ENCODE data around the gene AMZ1.
A peak's percentile ranks its signal among the peaks of the same experiment; 100 is the strongest.

The AMZ1 gene

GRCh38 chr7:2684501-2684900, 3.5 kb upstream of the AMZ1 start:
- no CpG with 5 or more reads among the region's 11 CpGs for WGBS (ENCODE audit: extremely low coverage, insufficient coverage, insufficient read length)
- Histone ChIP-seq H3K79me2 (ENCODE audit: control insufficient read depth, insufficient read depth, low read length, poor library complexity) (peaks cover 3% of the 10 kb centered on the region), H3K36me3 (ENCODE audit: control insufficient read depth in 1 of 2, insufficient read depth in 2 of 2, low read length in 2 of 2) (no peaks in the 10 kb centered on the region), H3K27me3 (ENCODE audit: insufficient read depth, low read length) (peaks cover 22% of the 10 kb centered on the region), H3K4ac (ENCODE audit: low read depth, low read length) (no peak overlapping the region), H3K18ac (ENCODE audit: low read length) (no peak overlapping the region), H3K14ac (ENCODE audit: low read length) (no peak overlapping the region), H2BK5ac (ENCODE audit: low read depth, low read length, poor library complexity) (no peak overlapping the region), H2BK120ac (ENCODE audit: insufficient read depth, low read length, poor library complexity) (no peak overlapping the region), H3K4me1 (ENCODE audit: control insufficient read depth in 1 of 2, insufficient read depth in 2 of 2, low read length in 2 of 2) (peaks cover 9 to 10% of the 10 kb centered on the region in 2 experiments), H3K9me3 (ENCODE audit: insufficient read depth, low read depth, low read length) (peaks cover 2% of the 10 kb centered on the region), H2AFZ (ENCODE audit: insufficient read depth, low read length, poor library complexity) (no peak overlapping the region), H3K79me1 (ENCODE audit: low read length) (peaks cover 2% of the 10 kb centered on the region), H4K8ac (ENCODE audit: low read depth, low read length) (no peak overlapping the region), H4K12ac (ENCODE audit: low read depth, low read length) (no peak overlapping the region), H2BK12ac (ENCODE audit: low read length) (no peak overlapping the region), H3K23ac (ENCODE audit: low read length) (no peak overlapping the region), H3K4me3 (ENCODE audit: low read depth, low read length) (no peak overlapping the region), H4K91ac (ENCODE audit: low read depth, low read length) (no peak overlapping the region), H3K4me2 (ENCODE audit: low read length) (no peak overlapping the region), H3K9ac (ENCODE audit: low read length) (no peak overlapping the region), H2AK5ac (ENCODE audit: low read length) (no peak overlapping the region), H3K27ac (ENCODE audit: low read depth, low read length) (no peak overlapping the region)
- no peak for DNase-seq

DNA sequence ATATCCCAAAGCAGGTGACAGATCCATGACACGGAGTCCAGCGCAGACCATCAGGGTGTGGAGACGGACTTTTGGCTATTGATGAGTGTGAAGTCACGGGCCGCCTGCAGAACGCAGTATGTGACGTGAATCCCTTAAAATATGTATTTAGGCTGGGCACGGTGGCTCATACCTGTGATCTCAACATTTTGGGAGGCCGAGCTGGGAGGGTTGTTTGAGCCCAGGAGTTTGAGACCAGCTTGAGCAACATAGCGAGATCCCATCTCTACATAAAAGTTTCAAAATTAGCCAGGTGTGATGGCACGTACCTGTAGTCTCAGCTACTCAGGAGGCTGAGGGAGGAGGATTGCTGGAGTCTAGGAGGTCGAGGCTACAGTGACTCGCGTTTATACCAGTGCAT, 1.9 kb upstream of the AMZ1 start:
- Histone ChIP-seq H3K9me3 (ENCODE audit: insufficient read depth, low read depth, low read length) (peaks cover 2% of the 10 kb centered on the region), H4K91ac (ENCODE audit: low read depth, low read length) (no peak overlapping the region), H2AK5ac (ENCODE audit: low read length) (no peak overlapping the region), H3K18ac (ENCODE audit: low read length) (no peak overlapping the region), H3K4me2 (ENCODE audit: low read length) (no peak overlapping the region), H3K14ac (ENCODE audit: low read length) (no peak overlapping the region), H4K12ac (ENCODE audit: low read depth, low read length) (no peak overlapping the region), H3K79me1 (ENCODE audit: low read length) (peaks cover 3% of the 10 kb centered on the region), H2BK120ac (ENCODE audit: insufficient read depth, low read length, poor library complexity) (no peak overlapping the region), H2AFZ (ENCODE audit: insufficient read depth, low read length, poor library complexity) (no peak overlapping the region), H2BK5ac (ENCODE audit: low read depth, low read length, poor library complexity) (no peak overlapping the region), H3K36me3 (ENCODE audit: control insufficient read depth in 1 of 2, insufficient read depth in 2 of 2, low read length in 2 of 2) (no peaks in the 10 kb centered on the region), H3K79me2 (ENCODE audit: control insufficient read depth, insufficient read depth, low read length, poor library complexity) (peaks cover 3% of the 10 kb centered on the region), H4K8ac (ENCODE audit: low read depth, low read length) (no peak overlapping the region), H3K4me1 (ENCODE audit: control insufficient read depth in 1 of 2, insufficient read depth in 2 of 2, low read length in 2 of 2) (peaks cover 21 to 22% of the 10 kb centered on the region in 2 experiments), H3K27me3 (ENCODE audit: insufficient read depth, low read length) (peaks cover 22% of the 10 kb centered on the region), H3K23ac (ENCODE audit: low read length) (no peak overlapping the region), H3K4me3 (ENCODE audit: low read depth, low read length) (no peak overlapping the region), H3K9ac (ENCODE audit: low read length) (no peak overlapping the region), H3K27ac (ENCODE audit: low read depth, low read length) (no peak overlapping the region), H2BK12ac (ENCODE audit: low read length) (no peak overlapping the region), H3K4ac (ENCODE audit: low read depth, low read length) (no peak overlapping the region)
- DNase-seq = peak; percentile 91 to 92
- WGBS (ENCODE audit: extremely low coverage, insufficient coverage, insufficient read length) = no CpG with 5 or more reads among the region's 14 CpGs

DNA sequence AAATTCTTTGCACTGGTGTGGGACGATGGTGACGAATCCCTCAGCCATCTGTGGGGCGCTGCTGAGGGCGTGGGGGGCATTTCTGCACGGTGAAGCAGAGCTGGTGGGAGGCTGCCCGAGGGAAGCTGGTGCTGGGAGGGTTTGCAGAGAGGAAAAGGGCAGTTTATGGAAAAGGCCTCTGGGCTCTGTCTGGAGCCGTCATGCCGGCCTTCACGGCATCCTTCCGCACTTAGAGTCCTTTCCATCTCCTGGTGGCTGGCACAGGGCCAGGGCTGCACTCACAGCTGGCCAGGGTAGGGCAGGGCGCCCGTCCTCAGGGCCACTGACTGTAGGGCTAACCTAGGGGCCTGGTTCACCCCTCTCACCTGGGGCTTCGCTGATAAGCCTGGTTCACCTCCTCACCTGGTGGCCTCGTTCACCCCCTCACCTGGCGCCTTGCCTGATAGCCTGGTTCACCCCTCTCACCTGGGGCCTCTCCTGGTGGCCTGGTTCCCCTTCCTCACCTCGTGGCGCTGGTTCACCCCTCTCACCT, 598 bp upstream of the AMZ1 start:
- peaks cover 3% of the 10 kb centered on the region for H3K79me1 ChIP-seq (ENCODE audit: low read length)
- no CpG with 5 or more reads among the region's 17 CpGs for WGBS (ENCODE audit: extremely low coverage, insufficient coverage, insufficient read length)
- peak; percentile 86 to 93 for DNase-seq

DNA sequence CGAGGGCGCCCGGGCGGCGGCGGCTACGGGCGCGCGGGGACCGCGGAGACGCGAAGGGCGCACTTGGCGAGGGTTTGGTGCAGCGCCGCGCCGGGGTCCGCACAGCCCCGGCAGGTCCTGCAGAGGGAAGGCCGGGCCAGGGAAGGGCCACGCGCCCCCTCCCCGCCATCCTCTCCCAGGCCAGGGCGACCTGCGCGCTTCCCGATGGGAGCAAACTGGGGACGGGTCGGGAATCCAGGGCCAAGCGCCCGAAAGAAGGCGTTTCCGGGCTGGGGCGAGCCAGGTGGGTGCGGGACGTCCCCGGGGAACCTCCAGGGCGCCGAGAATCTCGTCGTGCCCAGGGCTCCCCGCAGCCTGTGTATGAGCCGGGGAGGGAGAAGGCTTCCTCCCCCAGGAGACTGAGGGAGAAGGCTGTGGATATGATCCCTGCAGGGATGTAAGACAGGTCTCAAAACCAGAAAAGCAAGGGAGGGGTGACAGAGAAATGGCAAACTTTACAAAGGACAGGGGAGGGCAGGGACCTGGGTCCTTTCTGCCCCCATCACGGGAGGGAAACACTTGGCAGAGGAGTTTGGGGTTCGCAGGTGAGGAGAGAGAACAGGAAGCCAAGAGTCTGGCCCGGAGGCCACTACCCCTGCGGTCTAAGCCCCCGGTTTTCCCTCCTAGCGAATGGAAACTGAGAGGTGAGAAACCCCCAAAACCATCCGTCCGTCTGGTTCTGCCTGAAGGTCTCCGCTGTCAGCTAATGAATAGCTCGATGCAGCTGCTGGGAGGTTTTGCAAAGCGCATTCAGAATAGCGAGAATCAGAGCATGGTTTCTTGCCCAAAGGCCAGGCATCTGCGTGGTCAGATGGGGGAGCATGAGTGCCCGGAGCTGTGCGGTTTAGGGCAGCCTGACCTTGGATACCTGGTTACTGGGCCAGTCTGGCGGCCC, 674 bp downstream of the AMZ1 start:
- Histone ChIP-seq H3K9me3 (ENCODE audit: insufficient read depth, low read depth, low read length) (no peaks in the 10 kb centered on the region), H3K79me1 (ENCODE audit: low read length) (peaks cover 3% of the 10 kb centered on the region), H3K4me1 (ENCODE audit: control insufficient read depth in 1 of 2, insufficient read depth in 2 of 2, low read length in 2 of 2) (peaks cover 21 to 22% of the 10 kb centered on the region in 2 experiments), H3K4ac (ENCODE audit: low read depth, low read length) (no peak overlapping the region), H2AFZ (ENCODE audit: insufficient read depth, low read length, poor library complexity) (peak overlapping the region; percentile 47), H3K23ac (ENCODE audit: low read length) (no peak overlapping the region), H2BK120ac (ENCODE audit: insufficient read depth, low read length, poor library complexity) (peak overlapping the region; percentile 36), H2BK12ac (ENCODE audit: low read length) (peak overlapping the region; percentile 42), H2BK5ac (ENCODE audit: low read depth, low read length, poor library complexity) (no peak overlapping the region), H3K4me3 (ENCODE audit: low read depth, low read length) (peak overlapping the region; percentile 37), H4K91ac (ENCODE audit: low read depth, low read length) (peak overlapping the region; percentile 46), H4K12ac (ENCODE audit: low read depth, low read length) (no peak overlapping the region), H3K14ac (ENCODE audit: low read length) (peak overlapping the region; percentile 52), H2AK5ac (ENCODE audit: low read length) (no peak overlapping the region), H3K18ac (ENCODE audit: low read length) (peak overlapping the region; percentile 39), H3K36me3 (ENCODE audit: control insufficient read depth in 1 of 2, insufficient read depth in 2 of 2, low read length in 2 of 2) (no peaks in the 10 kb centered on the region), H4K8ac (ENCODE audit: low read depth, low read length) (peak overlapping the region; percentile 32), H3K27me3 (ENCODE audit: insufficient read depth, low read length) (peaks cover 22% of the 10 kb centered on the region), H3K4me2 (ENCODE audit: low read length) (peak overlapping the region; percentile 62), H3K27ac (ENCODE audit: low read depth, low read length) (no peak overlapping the region), H3K9ac (ENCODE audit: low read length) (no peak overlapping the region), H3K79me2 (ENCODE audit: control insufficient read depth, insufficient read depth, low read length, poor library complexity) (peaks cover 3% of the 10 kb centered on the region)
- WGBS (ENCODE audit: extremely low coverage, insufficient coverage, insufficient read length) = no CpG with 5 or more reads among the region's 62 CpGs
- DNase-seq = peak; percentile 61 to 65

More for the DNA sequence above, 598 bp upstream of the AMZ1 start:
- H3K14ac ChIP-seq (ENCODE audit: low read length) = no peak overlapping the region
- no peak overlapping the region for H2BK120ac ChIP-seq (ENCODE audit: insufficient read depth, low read length, poor library complexity)
- H3K9me3 ChIP-seq (ENCODE audit: insufficient read depth, low read depth, low read length) = peaks cover 2% of the 10 kb centered on the region
- no peak overlapping the region for H4K8ac ChIP-seq (ENCODE audit: low read depth, low read length)
- no peak overlapping the region for H2AFZ ChIP-seq (ENCODE audit: insufficient read depth, low read length, poor library complexity)
- H3K4me2 ChIP-seq (ENCODE audit: low read length) = peak overlapping the region; percentile 62
- no peak overlapping the region for H2BK12ac ChIP-seq (ENCODE audit: low read length)
- H3K4me3 ChIP-seq (ENCODE audit: low read depth, low read length) = no peak overlapping the region
- H3K4ac ChIP-seq (ENCODE audit: low read depth, low read length) = no peak overlapping the region
- no peak overlapping the region for H4K91ac ChIP-seq (ENCODE audit: low read depth, low read length)
- no peak overlapping the region for H3K18ac ChIP-seq (ENCODE audit: low read length)
- peaks cover 3% of the 10 kb centered on the region for H3K79me2 ChIP-seq (ENCODE audit: control insufficient read depth, insufficient read depth, low read length, poor library complexity)
- no peak overlapping the region for H3K27ac ChIP-seq (ENCODE audit: low read depth, low read length)
- H2BK5ac ChIP-seq (ENCODE audit: low read depth, low read length, poor library complexity) = no peak overlapping the region
- no peaks in the 10 kb centered on the region for H3K36me3 ChIP-seq (ENCODE audit: control insufficient read depth in 1 of 2, insufficient read depth in 2 of 2, low read length in 2 of 2)
- no peak overlapping the region for H3K23ac ChIP-seq (ENCODE audit: low read length)
- H3K9ac ChIP-seq (ENCODE audit: low read length) = no peak overlapping the region
- H2AK5ac ChIP-seq (ENCODE audit: low read length) = no peak overlapping the region
- peaks cover 22% of the 10 kb centered on the region for H3K27me3 ChIP-seq (ENCODE audit: insufficient read depth, low read length)
- peaks cover 21 to 22% of the 10 kb centered on the region in 2 experiments for H3K4me1 ChIP-seq (ENCODE audit: control insufficient read depth in 1 of 2, insufficient read depth in 2 of 2, low read length in 2 of 2)
- H4K12ac ChIP-seq (ENCODE audit: low read depth, low read length) = no peak overlapping the region
